Femur (tissue), 1 donor: ENCODE data around the gene KMT5C.

Experiments used
- DNase-seq: peaks from one replicate; pipeline ENCODE4 v3.0.0-alpha.2; 2017

KMT5C gene

GRCh38 chr19:55339105-55339888, at the start of gene KMT5C:
KMT5C (plus strand) TSS chr19:55339876; CDS start chr19:55341937, 2,061 bp downstream.
- peak; percentile 100 for DNase-seq

- no peak for DNase-seq
Observed at GRCh38 chr19:55297267-55297666, 42.4 kb upstream of the KMT5C start.

GRCh38 chr19:55299991-55300390, 39.7 kb upstream of the KMT5C start:
- no peak for DNase-seq

- no peak for DNase-seq
Observed at GRCh38 chr19:55300886-55301458, 38.7 kb upstream of the KMT5C start.

GRCh38 chr19:55301459-55302317, 38.0 kb upstream of the KMT5C start:
- peak; percentile 93 for DNase-seq

GRCh38 chr19:55302318-55302703, 37.4 kb upstream of the KMT5C start:
- DNase-seq, result no peak

GRCh38 chr19:55303477-55303876, 36.2 kb upstream of the KMT5C start:
- DNase-seq, result no peak

GRCh38 chr19:55304279-55304978, 35.2 kb upstream of the KMT5C start:
- DNase-seq, result no peak

- DNase-seq, result no peak
Observed at GRCh38 chr19:55304980-55305379, 34.7 kb upstream of the KMT5C start.

- peak; percentile 51 for DNase-seq
Observed at GRCh38 chr19:55305491-55305890, 34.2 kb upstream of the KMT5C start.

GRCh38 chr19:55305983-55306562, 33.6 kb upstream of the KMT5C start:
- no peak for DNase-seq

GRCh38 chr19:55306712-55307111, 33.0 kb upstream of the KMT5C start:
- DNase-seq, result no peak

GRCh38 chr19:55308281-55308680, 31.4 kb upstream of the KMT5C start:
- DNase-seq, result no peak

- DNase-seq, result no peak
Observed at GRCh38 chr19:55309448-55309847, 30.2 kb upstream of the KMT5C start.

GRCh38 chr19:55310498-55310897, 29.2 kb upstream of the KMT5C start:
- no peak for DNase-seq

GRCh38 chr19:55311397-55311796, 28.3 kb upstream of the KMT5C start:
- no peak for DNase-seq

- DNase-seq, result no peak
Observed at GRCh38 chr19:55311797-55312196, 27.9 kb upstream of the KMT5C start.

- DNase-seq, result no peak
Observed at GRCh38 chr19:55312621-55313512, 26.8 kb upstream of the KMT5C start.

- no peak for DNase-seq
Observed at GRCh38 chr19:55314396-55314795, 25.3 kb upstream of the KMT5C start.

GRCh38 chr19:55315956-55316525, 23.6 kb upstream of the KMT5C start:
- no peak for DNase-seq

GRCh38 chr19:55316646-55317045, 23.0 kb upstream of the KMT5C start:
- no peak for DNase-seq
